NCI-H1436 treated with DMSO at 0.1 percent for 48 hours (cell line): ENCODE results near the gene BGN.

Experiments
- DNase-seq: peaks from one replicate; lab custom pipeline; 2025; lab: John Stamatoyannopoulos, UW

BGN gene

DNA sequence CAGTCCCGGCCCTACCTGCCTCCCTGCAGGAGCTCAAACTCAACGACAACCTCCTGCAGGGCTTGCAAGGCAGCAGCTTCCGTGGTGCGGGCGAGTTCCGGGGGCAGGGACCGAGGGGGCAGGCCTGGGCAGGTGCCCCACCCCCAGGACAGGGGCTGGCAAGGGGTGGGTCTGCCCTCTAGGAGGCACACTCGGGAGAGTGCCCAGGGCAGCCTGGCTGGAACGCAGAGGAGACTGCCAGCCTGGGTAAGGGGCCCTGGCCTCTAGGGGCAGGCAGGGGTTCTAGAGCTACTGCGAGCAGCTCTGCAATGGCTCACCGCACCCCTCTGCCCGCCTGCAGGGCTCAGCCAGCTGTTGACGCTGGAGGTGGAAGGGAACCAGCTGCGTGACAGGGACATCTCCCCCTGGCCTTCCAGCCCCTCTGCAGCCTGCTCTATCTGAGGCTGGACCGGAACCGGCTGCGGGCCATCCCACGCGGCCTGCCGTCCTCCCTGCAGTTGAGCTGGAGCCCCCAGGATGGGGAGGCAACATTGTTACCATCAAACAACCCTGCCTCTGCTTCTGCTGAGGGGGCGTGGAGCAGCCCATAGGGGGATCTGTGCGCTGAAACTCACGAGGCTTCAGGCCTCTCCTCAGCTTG lies 12.3 kb upstream of the BGN start:
- DNase-seq = no peak

GRCh38 chrX:153485396-153486080 lies 9.2 kb upstream of the BGN start:
- DNase-seq = no peak

DNA sequence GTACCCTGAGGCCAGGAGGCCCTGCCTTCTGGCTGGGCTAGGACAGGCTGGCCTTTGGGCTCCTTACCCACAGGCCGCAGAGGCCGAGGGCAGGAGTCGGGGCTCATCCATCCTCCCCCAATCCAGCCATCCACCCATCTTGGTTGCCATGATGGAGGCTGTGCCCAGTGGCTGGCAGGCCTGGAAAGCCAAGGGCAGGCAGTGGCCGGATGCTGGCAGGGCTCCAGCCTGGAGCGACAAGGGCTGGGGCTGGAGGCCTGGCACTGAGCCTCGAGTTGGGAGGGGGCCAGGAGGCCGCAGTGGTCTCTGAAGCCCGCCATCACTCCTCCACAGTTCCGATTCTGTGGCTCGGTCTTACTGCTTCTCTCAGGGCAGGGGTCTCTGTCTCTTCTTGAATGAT lies 8.6 kb upstream of the BGN start:
- DNase-seq = no peak

DNA sequence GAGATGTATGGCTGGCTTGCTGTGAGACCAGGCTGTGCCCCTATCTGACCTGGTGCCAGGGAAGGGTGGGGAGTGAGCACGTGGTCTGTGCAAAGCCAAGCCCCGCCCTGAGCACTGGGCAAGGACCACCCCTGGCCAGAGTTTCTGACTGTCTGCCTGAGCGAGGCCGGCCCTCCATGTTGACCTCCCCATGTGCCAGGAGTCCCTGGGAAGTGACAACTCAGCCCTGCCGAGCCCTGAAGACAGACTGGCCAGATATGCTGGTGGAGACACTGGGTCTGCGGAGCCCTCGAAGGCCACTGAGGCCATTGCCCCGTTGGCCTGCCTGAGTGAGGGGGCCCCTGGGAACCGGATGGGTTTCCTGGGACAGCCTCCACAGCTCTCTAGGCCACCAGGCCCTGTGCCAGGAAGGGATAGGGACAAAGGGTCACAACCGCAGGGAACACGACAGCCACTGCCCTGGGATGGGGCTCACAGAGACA lies 7.1 kb upstream of the BGN start:
- DNase-seq = no peak

DNA sequence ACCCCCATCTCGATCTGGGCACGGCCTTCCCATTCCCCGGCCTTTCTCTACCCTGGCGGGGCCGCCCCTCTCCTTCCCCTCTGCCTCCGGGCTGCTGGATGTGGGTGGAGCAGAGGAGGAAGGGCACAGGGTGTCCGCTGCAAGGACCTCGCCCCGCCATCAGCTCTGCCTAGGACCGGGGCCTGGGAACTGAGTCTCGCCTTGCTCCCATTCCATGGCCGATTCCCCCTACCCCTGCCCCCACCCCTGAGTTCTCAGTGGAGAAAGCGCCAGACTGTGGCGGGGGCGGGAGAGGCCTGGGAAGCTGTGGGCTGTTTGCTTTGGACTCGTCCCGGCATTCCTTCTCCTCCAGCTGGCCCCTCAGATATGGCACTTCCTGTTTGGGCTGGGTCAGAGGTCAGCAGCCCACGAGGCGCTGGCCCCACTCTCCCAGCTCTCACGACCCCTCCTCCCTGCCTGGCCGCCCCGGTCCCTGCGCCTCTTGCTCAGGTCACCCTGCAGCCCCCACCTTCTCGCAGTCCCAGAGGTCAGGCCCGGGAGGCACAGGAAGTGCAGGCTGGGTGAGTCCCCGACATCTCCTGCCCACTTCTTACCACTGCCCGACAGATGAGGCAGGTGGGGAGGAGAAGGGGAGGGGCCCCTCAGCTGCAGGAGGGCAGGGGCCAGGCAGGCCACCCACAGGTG lies 6.4 kb upstream of the BGN start:
- no peak for DNase-seq

GRCh38 chrX:153490217-153490930 lies 4.4 kb upstream of the BGN start:
- no peak for DNase-seq

GRCh38 chrX:153491351-153491914 lies 3.3 kb upstream of the BGN start:
- no peak for DNase-seq

GRCh38 chrX:153491918-153492317 lies 2.9 kb upstream of the BGN start:
- no peak for DNase-seq

GRCh38 chrX:153492543-153492942 lies 2.2 kb upstream of the BGN start:
- DNase-seq = no peak

DNA sequence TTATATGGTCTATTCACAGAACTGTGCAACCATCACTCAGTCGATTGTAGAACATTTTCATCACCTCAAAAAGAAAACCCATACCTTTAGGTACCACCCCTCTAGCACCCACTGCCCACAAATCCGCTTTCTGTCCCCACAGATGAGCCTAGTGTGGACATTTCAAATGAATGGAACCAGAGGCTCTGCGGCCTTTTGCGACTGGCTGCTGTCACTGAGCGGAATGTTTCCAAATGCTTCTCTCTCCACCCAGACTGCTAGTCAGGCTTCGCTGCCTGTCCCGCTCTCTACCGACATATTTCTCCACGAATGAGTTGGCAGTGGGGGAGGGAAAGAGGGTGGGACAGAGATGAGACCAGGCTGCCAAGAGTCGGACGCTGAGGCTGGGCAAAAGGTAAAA lies 1.7 kb upstream of the BGN start:
- DNase-seq = no peak

DNA sequence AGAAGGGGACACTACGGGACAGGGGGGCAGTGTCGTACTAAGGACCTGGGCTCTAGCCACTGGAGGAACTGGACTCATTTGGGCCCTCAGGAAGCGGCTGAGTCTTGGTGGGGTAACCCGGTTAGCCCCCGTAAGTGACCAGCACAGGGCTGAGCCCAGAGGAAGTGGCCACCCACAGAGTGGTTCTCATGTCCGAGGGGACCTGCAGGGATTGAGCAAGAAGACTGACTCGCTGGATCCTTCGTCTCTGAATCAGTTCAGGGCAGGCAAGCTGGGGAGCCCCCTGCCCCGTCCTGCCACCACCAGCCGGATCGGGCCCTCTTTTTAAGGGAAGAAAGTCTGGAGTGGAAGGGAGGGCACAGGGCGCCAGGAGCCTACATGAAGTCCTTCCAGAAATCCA lies 719 bp upstream of the BGN start:
- DNase-seq = no peak

GRCh38 chrX:153495362-153495751 lies 577 bp downstream of the BGN start:
- DNase-seq = no peak

- no peak for DNase-seq
Observed at GRCh38 chrX:153495903-153496589, 1.3 kb downstream of the BGN start.

DNA sequence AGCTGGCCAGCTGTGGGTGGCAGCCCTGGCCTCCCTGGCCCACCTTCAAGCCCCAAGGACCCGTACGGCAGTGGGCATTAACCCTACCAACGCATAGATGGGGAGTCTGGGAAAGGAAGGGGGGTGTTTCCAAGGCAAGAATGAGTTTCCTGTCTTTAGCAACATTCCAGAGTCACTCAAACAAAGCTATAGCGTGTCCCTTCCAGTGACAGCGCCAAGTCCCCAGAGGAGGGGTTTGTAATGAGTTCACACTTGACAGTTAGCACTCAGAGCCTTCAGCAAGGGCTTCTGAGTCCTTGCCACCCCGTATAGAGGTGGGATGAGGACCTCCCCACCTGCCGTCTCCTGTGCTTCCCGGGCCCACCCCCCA lies 1.8 kb downstream of the BGN start:
- no peak for DNase-seq

DNA sequence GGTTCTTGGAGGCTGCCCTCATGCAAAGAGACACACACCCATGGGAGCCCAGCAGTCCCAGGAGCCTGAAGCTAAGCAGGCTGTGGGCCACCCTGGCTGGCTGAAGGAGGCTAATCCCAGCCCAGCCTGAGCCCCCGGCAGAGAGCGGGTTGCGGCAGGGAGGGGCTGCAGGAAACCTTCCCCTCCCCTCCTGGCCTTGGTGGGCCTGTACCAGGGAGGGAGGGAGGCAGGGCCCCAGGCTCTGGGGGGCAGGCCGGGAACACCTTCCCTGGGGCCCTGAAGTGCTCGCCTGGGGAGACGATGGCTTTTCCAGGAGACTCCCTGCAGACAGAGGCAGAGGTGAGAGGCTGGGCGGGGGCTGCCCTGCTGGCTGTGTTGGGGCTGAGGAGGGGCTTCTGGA lies 3.7 kb downstream of the BGN start:
- DNase-seq = no peak

DNA sequence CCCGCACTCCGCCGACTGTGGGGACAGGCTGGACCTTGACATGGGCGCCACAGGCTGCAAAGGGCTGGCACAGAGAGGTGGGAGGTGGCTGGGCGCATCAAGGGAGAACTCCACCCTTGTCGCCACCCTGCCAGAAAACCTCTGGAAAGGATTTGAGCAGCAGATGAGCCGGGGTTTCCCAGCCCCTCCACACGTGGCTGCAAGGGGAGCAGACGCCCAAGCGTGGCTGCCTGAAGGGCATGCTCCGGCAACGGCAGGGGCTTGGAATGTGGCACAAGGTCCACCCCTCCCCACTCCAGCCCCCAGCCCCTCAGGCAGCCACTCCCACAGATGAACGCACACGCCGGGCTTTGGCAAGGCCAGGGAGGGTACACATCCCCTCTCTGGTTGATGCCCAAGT lies 4.6 kb downstream of the BGN start:
- DNase-seq = no peak

DNA sequence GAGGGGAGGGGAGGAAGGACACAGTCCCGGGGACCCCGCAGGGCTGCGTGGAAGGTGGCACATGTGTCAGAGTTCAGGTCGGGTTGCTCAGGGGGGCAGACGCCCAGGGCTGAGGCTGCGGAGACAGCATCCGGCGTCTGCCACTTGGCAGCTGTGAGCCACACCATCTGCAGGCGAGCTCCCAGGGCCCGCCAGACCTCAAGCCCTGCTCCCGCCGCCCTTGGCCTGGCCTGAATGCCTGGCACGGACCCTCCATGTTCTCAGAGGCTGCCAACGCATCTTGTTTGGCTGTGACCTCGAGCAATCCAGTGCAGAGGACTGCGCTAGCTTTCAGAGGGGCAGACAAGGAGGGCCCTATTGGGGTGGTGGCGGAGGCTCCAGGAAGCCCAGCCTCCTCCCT lies 5.1 kb downstream of the BGN start:
- DNase-seq = no peak

DNA sequence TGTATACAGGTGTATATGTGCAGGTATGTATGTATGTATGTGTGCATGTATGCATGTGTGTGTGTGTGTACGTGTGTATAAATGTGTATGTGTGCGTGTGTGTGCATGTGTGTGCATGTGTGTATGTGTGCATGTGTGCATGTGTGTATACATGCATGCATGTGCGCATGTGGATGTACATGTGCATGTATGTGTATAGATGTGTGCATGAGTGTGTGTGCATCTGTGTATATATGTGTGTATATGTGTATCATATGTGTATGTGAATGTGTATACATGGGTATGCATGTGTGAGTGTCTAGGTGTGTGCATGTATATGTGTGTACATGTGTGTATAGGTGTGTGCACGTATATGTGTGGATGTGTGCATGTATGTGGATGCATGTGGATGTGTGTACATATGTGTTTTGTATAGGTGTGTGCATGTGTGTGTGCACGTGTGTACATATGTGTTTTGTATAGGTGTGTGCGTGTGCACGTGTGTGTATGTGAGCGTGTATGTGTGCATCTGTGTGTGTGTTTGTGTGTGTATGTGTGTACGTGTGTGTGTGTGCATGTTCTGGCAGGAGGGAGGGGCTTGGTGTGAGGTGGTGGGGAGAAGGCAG lies 6.0 kb downstream of the BGN start:
- no peak for DNase-seq

- no peak for DNase-seq
Observed at GRCh38 chrX:153501530-153501929, 6.8 kb downstream of the BGN start.

DNA sequence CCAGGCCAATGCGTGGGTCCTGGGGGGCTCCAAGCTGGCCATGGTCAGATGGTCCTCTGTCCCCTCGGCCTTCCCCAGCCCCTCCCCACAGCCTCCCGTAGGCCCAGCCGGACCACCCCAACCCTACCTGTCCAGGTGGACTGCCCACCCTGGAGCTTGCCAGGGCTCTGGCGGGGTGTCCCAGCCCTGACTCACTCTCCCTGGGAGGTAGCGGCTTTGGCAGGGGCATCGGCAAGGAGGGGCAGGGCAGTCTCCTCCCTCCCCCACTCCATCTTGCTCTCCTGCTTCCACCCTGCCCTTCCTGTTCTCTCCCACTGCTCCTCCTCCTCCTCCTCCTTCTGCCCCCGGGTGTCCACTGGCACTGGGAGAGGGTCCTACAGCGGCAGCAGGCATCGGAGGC lies 7.4 kb downstream of the BGN start:
- DNase-seq = no peak

DNA sequence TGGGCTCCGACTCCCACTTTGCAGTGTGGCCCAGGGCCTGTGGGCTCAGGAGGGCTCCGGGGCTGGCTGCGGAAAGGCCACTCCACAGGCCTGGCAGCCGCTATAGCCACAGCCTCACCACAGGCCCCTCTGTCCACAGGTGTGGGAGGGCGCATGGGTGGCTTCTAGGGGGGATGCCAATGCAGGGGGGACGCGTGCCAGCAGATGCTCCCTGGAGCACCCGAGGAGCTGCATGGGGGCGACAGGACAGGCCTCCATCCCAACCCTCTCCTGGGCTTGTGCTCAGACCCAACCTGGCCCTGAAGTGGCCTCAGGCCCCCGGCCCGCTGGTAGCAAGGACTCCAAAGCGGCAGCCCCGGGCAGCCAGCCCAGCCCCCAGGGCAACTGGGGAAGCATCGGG lies 8.0 kb downstream of the BGN start:
- no peak for DNase-seq
